Mesothelial cell of epicardium (in vitro differentiated cells): Measurements from ENCODE around the gene CHD1. TPM values are rescaled to one million over a fixed set of nuclear protein-coding genes. Genes with fewer than 3 reads are reported as not detected.

ENCODE experiments used
- DNase-seq, 2 experiments: peaks; one replicate each; pipeline ENCODE4 v3.0.0; 2021; ENCODE audit warnings: low spot score in 2 of 2; ENCODE audit not compliant: unreplicated experiment in 2 of 2
- H3K27ac Mint-ChIP-seq: 2 replicates; pipeline ENCODE4 v1.8.0; 2021; ENCODE audit warnings: mixed read lengths
- H3K27me3 Mint-ChIP-seq: 2 replicates; pipeline ENCODE4 v1.8.0; 2021; ENCODE audit warnings: low read depth, mixed read lengths
- H3K36me3 Mint-ChIP-seq: 2 replicates; pipeline ENCODE4 v1.8.0; 2021; ENCODE audit warnings: mixed read lengths
- H3K4me1 Mint-ChIP-seq: 2 replicates; pipeline ENCODE4 v1.8.0; 2021; ENCODE audit warnings: mixed read lengths
- H3K4me3 Mint-ChIP-seq: 2 replicates; pipeline ENCODE4 v1.8.0; 2021; ENCODE audit warnings: mild to moderate bottlenecking, moderate library complexity, mixed read lengths
- H3K9me3 Mint-ChIP-seq: 2 replicates; pipeline ENCODE4 v1.8.0; 2021; ENCODE audit warnings: mixed read lengths
- total RNA-seq: library from RNA; stranded (reverse); gene quantifications from 3 replicates; pipeline ENCODE4 v1.2.1, GENCODE V29; 2021
- TF ChIP-seq, protein P1 (sequence below): fragments of 200-600 bp; sonication (generic); IDR thresholded peaks from one replicate; pipeline ENCODE4 v1.5.0; 2021; ENCODE audit warnings: antibody characterized with exemption; ENCODE audit not compliant: unreplicated experiment

CHD1 gene
- total RNA-seq, 1 donor from 2014 or later = 47.8 TPM

DNA sequence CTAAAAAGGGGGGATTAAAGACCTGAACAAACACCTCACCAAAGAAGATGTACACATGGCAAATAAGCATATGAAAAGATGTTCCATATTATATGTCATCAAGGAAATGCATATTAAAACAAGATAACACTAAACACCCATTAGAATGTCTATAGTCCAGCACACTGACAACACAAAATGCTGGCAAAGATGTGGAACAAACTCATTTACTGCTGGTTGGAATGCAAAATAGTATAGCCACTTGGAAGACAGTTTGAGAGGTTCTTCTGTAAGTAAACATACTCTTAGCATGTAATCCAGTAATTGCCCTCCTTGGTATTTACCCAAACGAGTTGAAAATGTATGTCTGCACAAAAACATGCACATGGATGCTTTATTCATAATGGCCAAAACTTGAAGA lies 81.8 kb downstream of the CHD1 start:
- H3K27ac Mint-ChIP-seq = no peak overlapping the region
- DNase-seq = no peak
- H3K4me3 Mint-ChIP-seq = no peak overlapping the region
- H3K36me3 Mint-ChIP-seq = peaks cover 4% of the 10 kb centered on the region
- TF ChIP-seq, protein P1, sequence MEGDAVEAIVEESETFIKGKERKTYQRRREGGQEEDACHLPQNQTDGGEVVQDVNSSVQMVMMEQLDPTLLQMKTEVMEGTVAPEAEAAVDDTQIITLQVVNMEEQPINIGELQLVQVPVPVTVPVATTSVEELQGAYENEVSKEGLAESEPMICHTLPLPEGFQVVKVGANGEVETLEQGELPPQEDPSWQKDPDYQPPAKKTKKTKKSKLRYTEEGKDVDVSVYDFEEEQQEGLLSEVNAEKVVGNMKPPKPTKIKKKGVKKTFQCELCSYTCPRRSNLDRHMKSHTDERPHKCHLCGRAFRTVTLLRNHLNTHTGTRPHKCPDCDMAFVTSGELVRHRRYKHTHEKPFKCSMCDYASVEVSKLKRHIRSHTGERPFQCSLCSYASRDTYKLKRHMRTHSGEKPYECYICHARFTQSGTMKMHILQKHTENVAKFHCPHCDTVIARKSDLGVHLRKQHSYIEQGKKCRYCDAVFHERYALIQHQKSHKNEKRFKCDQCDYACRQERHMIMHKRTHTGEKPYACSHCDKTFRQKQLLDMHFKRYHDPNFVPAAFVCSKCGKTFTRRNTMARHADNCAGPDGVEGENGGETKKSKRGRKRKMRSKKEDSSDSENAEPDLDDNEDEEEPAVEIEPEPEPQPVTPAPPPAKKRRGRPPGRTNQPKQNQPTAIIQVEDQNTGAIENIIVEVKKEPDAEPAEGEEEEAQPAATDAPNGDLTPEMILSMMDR = no peak
- H3K9me3 Mint-ChIP-seq = peaks cover 15% of the 10 kb centered on the region
- H3K4me1 Mint-ChIP-seq = peaks cover 10% of the 10 kb centered on the region
- H3K27me3 Mint-ChIP-seq = no peaks in the 10 kb centered on the region

DNA sequence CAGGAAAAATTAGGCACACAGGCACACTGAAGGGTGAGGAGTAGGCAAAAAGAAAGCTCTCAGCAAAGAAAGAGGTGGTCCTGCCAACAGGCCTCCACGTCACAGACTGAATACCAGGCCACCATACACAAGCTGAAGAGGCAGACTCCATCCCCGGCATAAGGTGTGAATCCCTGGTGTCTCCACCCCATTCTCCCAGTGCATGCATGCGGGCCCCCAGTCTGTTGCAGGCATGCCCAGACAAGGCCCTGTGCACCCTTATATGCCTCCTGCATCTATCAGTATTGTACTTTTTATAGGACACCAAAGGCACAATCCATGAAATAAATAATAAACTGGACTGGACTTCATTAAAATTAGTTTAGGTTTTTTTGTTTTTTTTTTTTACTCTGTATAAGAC lies 82.3 kb downstream of the CHD1 start:
- no peaks in the 10 kb centered on the region for H3K27me3 Mint-ChIP-seq
- H3K4me1 Mint-ChIP-seq = peaks cover 10% of the 10 kb centered on the region
- peaks cover 4% of the 10 kb centered on the region for H3K36me3 Mint-ChIP-seq
- H3K4me3 Mint-ChIP-seq = no peak overlapping the region
- DNase-seq = no peak
- TF ChIP-seq, protein P1 = no peak
- peaks cover 15% of the 10 kb centered on the region for H3K9me3 Mint-ChIP-seq
- no peak overlapping the region for H3K27ac Mint-ChIP-seq

DNA sequence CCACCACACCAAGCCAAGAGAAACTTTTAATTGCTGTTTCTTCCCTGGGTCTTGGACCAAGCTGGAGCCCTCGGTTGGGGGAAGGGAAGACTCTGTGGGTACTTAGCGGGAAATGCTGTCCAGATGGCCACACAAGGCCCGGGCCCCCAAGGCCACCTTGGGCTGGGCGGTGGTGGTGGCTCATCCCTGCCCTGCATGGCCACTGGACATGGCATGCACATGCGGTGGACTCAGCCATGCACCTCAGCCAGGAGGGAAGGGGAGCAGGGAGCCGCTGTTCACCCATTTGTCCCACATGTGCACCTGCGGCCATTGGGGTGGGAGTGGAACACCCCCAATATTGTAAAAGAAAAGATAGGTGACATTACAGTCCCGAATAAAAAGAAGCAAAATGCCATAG lies 82.9 kb downstream of the CHD1 start:
- no peak overlapping the region for H3K4me3 Mint-ChIP-seq
- H3K27ac Mint-ChIP-seq = no peak overlapping the region
- peaks cover 4% of the 10 kb centered on the region for H3K36me3 Mint-ChIP-seq
- peaks cover 15% of the 10 kb centered on the region for H3K9me3 Mint-ChIP-seq
- TF ChIP-seq, protein P1 = no peak
- H3K27me3 Mint-ChIP-seq = no peaks in the 10 kb centered on the region
- H3K4me1 Mint-ChIP-seq = peaks cover 10% of the 10 kb centered on the region
- no peak for DNase-seq

DNA sequence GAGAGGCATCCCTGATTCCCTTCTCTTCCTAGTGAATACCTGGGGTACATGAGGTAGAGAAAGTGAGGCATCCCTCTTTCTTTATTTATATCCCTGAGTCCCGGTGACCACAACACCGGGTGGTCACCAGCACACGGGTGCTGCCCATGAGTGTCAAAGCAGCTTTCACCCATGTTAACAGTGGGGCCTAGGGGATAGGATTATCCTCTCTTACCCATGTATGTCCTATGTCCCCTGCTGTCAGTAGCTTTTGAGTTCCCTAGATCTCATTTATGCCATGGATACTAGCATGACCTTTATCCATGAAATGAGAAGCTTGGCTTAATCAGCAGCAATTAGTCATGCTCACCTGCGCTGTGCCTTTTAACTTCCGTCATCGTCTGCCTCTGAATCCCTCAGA lies 83.9 kb downstream of the CHD1 start:
- Mint-ChIP-seq H3K4me1 (peaks cover 10% of the 10 kb centered on the region), H3K9me3 (peaks cover 15% of the 10 kb centered on the region), H3K4me3 (no peak overlapping the region), H3K36me3 (peaks cover 4% of the 10 kb centered on the region), H3K27ac (no peak overlapping the region), H3K27me3 (no peaks in the 10 kb centered on the region)
- DNase-seq = no peak
- TF ChIP-seq, protein P1 = no peak

DNA sequence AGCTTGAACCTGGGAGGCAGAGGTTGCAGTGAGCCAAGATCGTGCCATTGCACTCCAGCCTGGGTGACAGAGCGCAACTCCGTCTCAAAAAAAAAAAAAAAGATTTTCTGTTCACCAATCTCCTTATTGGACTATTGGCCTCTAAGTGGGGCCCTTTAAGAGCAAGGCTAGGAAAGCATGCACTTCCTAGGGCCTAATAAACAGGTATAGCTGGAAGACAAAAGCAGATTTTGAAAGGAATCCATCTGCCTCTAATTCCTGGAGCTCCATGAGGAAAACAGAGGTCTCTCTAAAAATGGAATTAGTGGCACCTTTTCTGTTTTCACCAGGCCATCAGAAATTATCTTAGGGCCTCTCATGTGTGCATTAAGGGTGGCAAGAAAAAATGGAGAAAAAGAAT lies 85.3 kb downstream of the CHD1 start:
- DNase-seq = no peak
- no peaks in the 10 kb centered on the region for H3K27me3 Mint-ChIP-seq
- peaks cover 10% of the 10 kb centered on the region for H3K4me1 Mint-ChIP-seq
- no peak overlapping the region for H3K4me3 Mint-ChIP-seq
- no peak overlapping the region for H3K27ac Mint-ChIP-seq
- TF ChIP-seq, protein P1 = no peak
- H3K36me3 Mint-ChIP-seq = peaks cover 4% of the 10 kb centered on the region
- peaks cover 15% of the 10 kb centered on the region for H3K9me3 Mint-ChIP-seq

DNA sequence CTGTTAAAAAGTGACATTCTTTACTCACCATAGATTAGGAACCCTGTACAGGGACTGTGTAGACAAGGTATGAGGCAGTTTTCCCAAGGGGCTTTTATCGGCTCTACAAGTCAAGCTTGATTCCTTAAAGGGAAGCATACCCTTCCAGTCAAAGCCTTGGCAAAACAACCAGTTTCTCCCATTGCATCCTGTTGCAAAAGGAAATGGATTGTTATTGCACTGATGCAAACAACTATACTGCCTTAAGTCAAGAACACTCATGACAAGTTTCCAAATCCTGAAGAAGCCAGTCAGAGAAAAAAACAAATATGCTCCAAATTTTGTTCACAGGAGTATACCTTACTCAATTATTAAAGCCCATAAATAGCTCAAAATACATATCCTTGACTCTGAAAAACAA lies 87.9 kb downstream of the CHD1 start:
- H3K27ac Mint-ChIP-seq = no peak overlapping the region
- peaks cover 4% of the 10 kb centered on the region for H3K36me3 Mint-ChIP-seq
- peaks cover 15% of the 10 kb centered on the region for H3K9me3 Mint-ChIP-seq
- TF ChIP-seq, protein P1 = no peak
- DNase-seq = no peak
- H3K4me3 Mint-ChIP-seq = no peak overlapping the region
- H3K27me3 Mint-ChIP-seq = no peaks in the 10 kb centered on the region
- H3K4me1 Mint-ChIP-seq = peaks cover under 1% of the 10 kb centered on the region
